Ovary (tissue), 3 donors: ENCODE measurements around the gene LCN10.

Experiments used
- CTCF ChIP-seq, 3 donors: fragments of 450-650 bp in 2 of 3; fragments of 200-600 bp in 1 of 3; IDR thresholded peaks; one replicate each; pipeline versions ENCODE4 v1.5.1 to v1.8.0; 2016 to 2022; ENCODE audit warnings: antibody characterized with exemption in 3 of 3, mild to moderate bottlenecking in 1 of 3
- EP300 ChIP-seq: sonication (generic); formaldehyde crosslinking; IDR thresholded peaks from one replicate; pipeline ENCODE4 v1.6.1; 2017; ENCODE audit warnings: antibody characterized with exemption
- donor health status: DM: no; HTN: no; CAD: no.

- TF ChIP-seq CTCF (IDR thresholded peaks at IDR 0.05) (no peak), EP300 (no peak)
Measured at GRCh38 chr9:136707849-136708517, 34.8 kb downstream of the LCN10 start.
